Central memory CD8-positive, alpha-beta T cell (primary cell): ENCODE measurements around the gene PYM1.
"Not testable (repeated sequence)": the region's sequence is repeated elsewhere in the genome, so short reads cannot be mapped to it uniquely, and the experiment has no call there.

Experiments used
- ATAC-seq: fragments of 150-1000 bp; cut with Tn5 transposase; replicated peaks from 2 replicates; pipeline ENCODE4 v1.10.0; 2022; ENCODE audit warnings: mild to moderate bottlenecking, moderate FRiP score, moderate number of reproducible peaks; ENCODE audit not compliant: poor library complexity, severe bottlenecking; ENCODE audit errors: extremely low read depth
- DNase-seq, 2 donors: peaks; one replicate each; pipeline ENCODE4 v3.0.0; 2021; ENCODE audit warnings: low spot score in 2 of 2
- H3K27ac Mint-ChIP-seq: one replicate; pipeline ENCODE4 v1.8.0; 2022; ENCODE audit warnings: low read depth, mild to moderate bottlenecking, moderate library complexity, mixed read lengths
- H3K27me3 Mint-ChIP-seq: one replicate; pipeline ENCODE4 v1.8.0; 2022; ENCODE audit warnings: mixed read lengths
- H3K36me3 Mint-ChIP-seq: one replicate; pipeline ENCODE4 v1.8.0; 2022; ENCODE audit warnings: mild to moderate bottlenecking, moderate library complexity, mixed read lengths; ENCODE audit not compliant: insufficient read depth
- H3K4me1 Mint-ChIP-seq: one replicate; pipeline ENCODE4 v1.8.0; 2022; ENCODE audit warnings: mixed read lengths
- H3K4me3 Mint-ChIP-seq: one replicate; pipeline ENCODE4 v1.8.0; 2022; ENCODE audit warnings: mild to moderate bottlenecking, moderate library complexity, mixed read lengths
- H3K9me3 Mint-ChIP-seq: one replicate; pipeline ENCODE4 v1.8.0; 2022; ENCODE audit warnings: mixed read lengths

Gene PYM1

GRCh38 chr12:55877824-55878223 lies 49.9 kb downstream of the PYM1 start:
- H3K4me3 Mint-ChIP-seq, result no peak overlapping the region
- H3K9me3 Mint-ChIP-seq, result peaks cover 9% of the 10 kb centered on the region
- ATAC-seq (no peak), DNase-seq (no peak)
- H3K27ac Mint-ChIP-seq, result no peak overlapping the region
- no peaks in the 10 kb centered on the region for H3K27me3 Mint-ChIP-seq
- peaks cover 2% of the 10 kb centered on the region for H3K36me3 Mint-ChIP-seq
- H3K4me1 Mint-ChIP-seq, result no peaks in the 10 kb centered on the region

GRCh38 chr12:55875704-55876467 lies 51.8 kb downstream of the PYM1 start:
- H3K36me3 Mint-ChIP-seq, result peaks cover 2% of the 10 kb centered on the region
- H3K9me3 Mint-ChIP-seq, result peaks cover 9% of the 10 kb centered on the region
- no peak overlapping the region for H3K4me3 Mint-ChIP-seq
- H3K27ac Mint-ChIP-seq, result no peak overlapping the region
- no peaks in the 10 kb centered on the region for H3K27me3 Mint-ChIP-seq
- no peak for ATAC-seq
- H3K4me1 Mint-ChIP-seq, result no peaks in the 10 kb centered on the region
- no peak for DNase-seq

- Mint-ChIP-seq H3K27me3 (no peaks in the 10 kb centered on the region), H3K36me3 (peaks cover 2% of the 10 kb centered on the region), H3K9me3 (peaks cover 9% of the 10 kb centered on the region), H3K4me1 (no peaks in the 10 kb centered on the region), H3K4me3 (no peak overlapping the region), H3K27ac (no peak overlapping the region)
- DNase-seq (no peak), ATAC-seq (no peak)
Measured at GRCh38 chr12:55874443-55874842, 53.3 kb downstream of the PYM1 start.

GRCh38 chr12:55866454-55867004 lies 61.2 kb downstream of the PYM1 start:
- H3K4me1 Mint-ChIP-seq, H3K36me3 Mint-ChIP-seq, DNase-seq, H3K27ac Mint-ChIP-seq, H3K4me3 Mint-ChIP-seq, H3K9me3 Mint-ChIP-seq, H3K27me3 Mint-ChIP-seq, ATAC-seq: not testable (repeated sequence)

- Mint-ChIP-seq H3K27ac (no peak overlapping the region), H3K27me3 (no peaks in the 10 kb centered on the region), H3K4me1 (no peaks in the 10 kb centered on the region), H3K4me3 (no peak overlapping the region), H3K9me3 (no peaks in the 10 kb centered on the region), H3K36me3 (no peaks in the 10 kb centered on the region)
- no peak for DNase-seq
- ATAC-seq, result no peak
Measured at GRCh38 chr12:55865327-55865726, 62.4 kb downstream of the PYM1 start.

- ATAC-seq, result not testable (repeated sequence)
Measured at GRCh38 chr12:55862931-55863330, 64.8 kb downstream of the PYM1 start.

GRCh38 chr12:55862286-55862685 lies 65.4 kb downstream of the PYM1 start:
- H3K27me3 Mint-ChIP-seq, result no peaks in the 10 kb centered on the region
- H3K36me3 Mint-ChIP-seq, result no peaks in the 10 kb centered on the region
- H3K4me1 Mint-ChIP-seq, result no peaks in the 10 kb centered on the region
- H3K27ac Mint-ChIP-seq, result no peak overlapping the region
- ATAC-seq (no peak), DNase-seq (no peak)
- no peaks in the 10 kb centered on the region for H3K9me3 Mint-ChIP-seq
- no peak overlapping the region for H3K4me3 Mint-ChIP-seq

More at GRCh38 chr12:55862931-55863330, 64.8 kb downstream of the PYM1 start:
- H3K4me1 Mint-ChIP-seq, H3K9me3 Mint-ChIP-seq, H3K36me3 Mint-ChIP-seq, H3K27ac Mint-ChIP-seq, DNase-seq, H3K4me3 Mint-ChIP-seq, H3K27me3 Mint-ChIP-seq: not testable (repeated sequence)

- H3K9me3 Mint-ChIP-seq, result no peaks in the 10 kb centered on the region
- H3K27me3 Mint-ChIP-seq, result no peaks in the 10 kb centered on the region
- no peaks in the 10 kb centered on the region for H3K36me3 Mint-ChIP-seq
- ATAC-seq, result no peak
- no peak for DNase-seq
- H3K27ac Mint-ChIP-seq, result no peak overlapping the region
- H3K4me1 Mint-ChIP-seq, result no peaks in the 10 kb centered on the region
- H3K4me3 Mint-ChIP-seq, result no peak overlapping the region
Measured at GRCh38 chr12:55861871-55862270, 65.8 kb downstream of the PYM1 start.

- H3K36me3 Mint-ChIP-seq, result no peaks in the 10 kb centered on the region
- no peak for ATAC-seq
- H3K4me1 Mint-ChIP-seq, result no peaks in the 10 kb centered on the region
- no peaks in the 10 kb centered on the region for H3K27me3 Mint-ChIP-seq
- no peak overlapping the region for H3K4me3 Mint-ChIP-seq
- H3K27ac Mint-ChIP-seq, result no peak overlapping the region
- DNase-seq, result no peak
- H3K9me3 Mint-ChIP-seq, result no peaks in the 10 kb centered on the region
Measured at GRCh38 chr12:55861396-55861795, 66.3 kb downstream of the PYM1 start.

- Mint-ChIP-seq H3K4me1 (no peaks in the 10 kb centered on the region), H3K9me3 (no peaks in the 10 kb centered on the region), H3K27me3 (peaks cover 32% of the 10 kb centered on the region), H3K36me3 (no peaks in the 10 kb centered on the region), H3K4me3 (no peak overlapping the region), H3K27ac (no peak overlapping the region)
- ATAC-seq (no peak), DNase-seq (no peak)
Measured at GRCh38 chr12:55852740-55853139, 75.0 kb downstream of the PYM1 start.
